Measurements from ENCODE around the gene CCDC124.
"Not testable (repeated sequence)": the region's sequence is repeated elsewhere in the genome, so short reads cannot be mapped to it uniquely, and the experiment has no call there.

The CCDC124 gene

GRCh38 chr19:17985037-17985818 is 52.4 kb downstream of the CCDC124 start:
- DNase-seq (ENCODE audit: low read depth in 2 of 2) = no peak

GRCh38 chr19:17986569-17986968 is 53.8 kb downstream of the CCDC124 start:
- DNase-seq (ENCODE audit: low read depth in 2 of 2) = not testable (repeated sequence)

- DNase-seq (ENCODE audit: low read depth in 2 of 2) = no peak
Observed at GRCh38 chr19:17988161-17988560, 55.3 kb downstream of the CCDC124 start.

- no peak for DNase-seq (ENCODE audit: low read depth in 2 of 2)
Observed at GRCh38 chr19:17989425-17990094, 56.7 kb downstream of the CCDC124 start.

- no peak for DNase-seq (ENCODE audit: low read depth in 2 of 2)
Observed at GRCh38 chr19:17993076-17993813, 60.4 kb downstream of the CCDC124 start.
